ENCODE data around the gene HAPLN1.

- TF ChIP-seq CTCF (IDR thresholded peaks at IDR 0.05) (no peak), POLR2A (IDR thresholded peaks at IDR 0.05) (no peak)
Observed at GRCh38 chr5:83744821-83745220, 24.2 kb upstream of the HAPLN1 start.
